ENCODE data around the gene FARS2.

Gene FARS2

GRCh38 chr6:5388326-5388725 lies 127.0 kb downstream of the FARS2 start:
- DNase-seq = no peak

GRCh38 chr6:5389086-5389745 lies 127.9 kb downstream of the FARS2 start:
- no peak for DNase-seq

GRCh38 chr6:5390177-5390576 lies 128.9 kb downstream of the FARS2 start:
- DNase-seq = no peak

- DNase-seq = no peak
These were observed 133.0 kb downstream of the FARS2 start for GRCh38 chr6:5394280-5394679.

GRCh38 chr6:5395719-5396118 lies 134.4 kb downstream of the FARS2 start:
- DNase-seq = no peak

- no peak for DNase-seq
These were observed 137.2 kb downstream of the FARS2 start for GRCh38 chr6:5398530-5398929.

GRCh38 chr6:5399391-5399790 lies 138.1 kb downstream of the FARS2 start:
- DNase-seq = no peak

- no peak for DNase-seq
These were observed 140.8 kb downstream of the FARS2 start for GRCh38 chr6:5401845-5402738.

- no peak for DNase-seq
These were observed 141.8 kb downstream of the FARS2 start for GRCh38 chr6:5403076-5403475.

GRCh38 chr6:5403609-5404008 lies 142.3 kb downstream of the FARS2 start:
- DNase-seq = no peak

- DNase-seq = no peak
These were observed 144.7 kb downstream of the FARS2 start for GRCh38 chr6:5405976-5406375.

GRCh38 chr6:5411414-5411813 lies 150.1 kb downstream of the FARS2 start:
- DNase-seq = no peak

- DNase-seq = no peak
These were observed 150.7 kb downstream of the FARS2 start for GRCh38 chr6:5412017-5412416.

GRCh38 chr6:5412663-5413062 lies 151.3 kb downstream of the FARS2 start:
- no peak for DNase-seq

GRCh38 chr6:5416250-5416649 lies 154.9 kb downstream of the FARS2 start:
- DNase-seq = no peak

- no peak for DNase-seq
These were observed 161.1 kb downstream of the FARS2 start for GRCh38 chr6:5422321-5422915.

GRCh38 chr6:5423251-5423650 lies 161.9 kb downstream of the FARS2 start:
- no peak for DNase-seq

- no peak for DNase-seq
These were observed 163.4 kb downstream of the FARS2 start for GRCh38 chr6:5424726-5425125.

GRCh38 chr6:5425267-5425666 lies 164.0 kb downstream of the FARS2 start:
- no peak for DNase-seq

GRCh38 chr6:5425797-5426196 lies 164.5 kb downstream of the FARS2 start:
- DNase-seq = no peak

- DNase-seq = no peak
These were observed 166.3 kb downstream of the FARS2 start for GRCh38 chr6:5427586-5427985.

- DNase-seq = no peak
These were observed 172.0 kb downstream of the FARS2 start for GRCh38 chr6:5433324-5433723.

GRCh38 chr6:5435449-5435848 lies 174.1 kb downstream of the FARS2 start:
- DNase-seq = no peak

All from activated T-cell treated with anti-CD3 and anti-CD28 coated beads for 4 hours (primary cell).